Epithelial cell of proximal tubule (primary cell): Measurements from ENCODE around the gene AOPEP. TPM values are rescaled to one million over a fixed set of nuclear protein-coding genes. Genes with fewer than 3 reads are reported as not detected.
"Not testable (repeated sequence)": the region's sequence is repeated elsewhere in the genome, so short reads cannot be mapped to it uniquely, and the experiment has no call there.

ENCODE experiments used
- DNase-seq: peaks from one replicate; pipeline ENCODE4 v3.0.0-alpha.2; 2011; ENCODE audit warnings: low read depth
- H3K4me3 ChIP-seq: 2 replicates; pipeline ENCODE4 v1.5.1; 2011; ENCODE audit warnings: low read depth, mild to moderate bottlenecking, low read length
- total RNA-seq: library from RNA; depleted of rRNA; stranded (reverse); fragments of >200 nt; gene quantifications from 2 replicates; pipeline ENCODE4 v1.2.3, GENCODE V29; 2015
- TF ChIP-seq, protein P1 (sequence below): conservative IDR thresholded peaks from 2 replicates; pipeline ENCODE4 v1.5.1; 2012; ENCODE audit warnings: low read depth, mild to moderate bottlenecking, low read length

The AOPEP gene
- total RNA-seq, 1 donor from 2014 or later, result 27.0 TPM

DNA sequence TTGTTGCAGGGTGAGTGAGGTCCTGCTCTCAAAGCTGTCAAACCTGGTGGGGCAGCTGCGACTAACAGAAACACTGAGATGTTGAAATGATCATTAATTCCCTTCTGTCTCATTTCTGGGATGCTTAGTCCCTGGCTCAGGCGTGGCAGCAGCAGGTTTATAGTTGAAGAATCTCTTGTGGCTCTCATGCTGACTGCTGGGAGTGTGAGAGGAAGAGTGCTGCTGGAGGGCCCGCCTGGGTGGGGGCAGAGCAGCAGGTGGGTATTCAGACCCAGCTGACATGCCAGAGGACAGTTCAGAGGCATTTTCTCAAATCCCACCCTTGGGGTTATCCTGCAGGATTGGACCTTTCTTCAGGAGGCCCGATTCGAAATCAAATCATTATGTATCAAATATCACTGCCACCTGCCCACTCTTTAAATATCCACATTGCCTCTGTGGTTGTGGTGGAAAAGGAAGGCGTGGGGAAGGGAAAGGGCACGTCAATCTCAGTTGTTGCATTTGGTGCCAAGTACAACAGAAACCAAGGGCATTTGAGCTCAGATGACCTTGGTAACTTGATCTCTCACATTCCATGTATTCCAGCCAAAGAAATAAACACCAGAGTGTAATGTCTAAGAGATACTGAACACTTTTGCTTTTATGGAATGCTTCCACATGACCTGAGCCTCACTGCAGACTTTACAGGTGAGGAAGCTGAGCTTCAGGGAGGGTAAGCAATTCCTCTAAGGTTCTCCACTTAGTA, 224.3 kb downstream of the AOPEP start:
- no peak for DNase-seq
- H3K4me3 ChIP-seq, result no peak overlapping the region
- TF ChIP-seq, protein P1, sequence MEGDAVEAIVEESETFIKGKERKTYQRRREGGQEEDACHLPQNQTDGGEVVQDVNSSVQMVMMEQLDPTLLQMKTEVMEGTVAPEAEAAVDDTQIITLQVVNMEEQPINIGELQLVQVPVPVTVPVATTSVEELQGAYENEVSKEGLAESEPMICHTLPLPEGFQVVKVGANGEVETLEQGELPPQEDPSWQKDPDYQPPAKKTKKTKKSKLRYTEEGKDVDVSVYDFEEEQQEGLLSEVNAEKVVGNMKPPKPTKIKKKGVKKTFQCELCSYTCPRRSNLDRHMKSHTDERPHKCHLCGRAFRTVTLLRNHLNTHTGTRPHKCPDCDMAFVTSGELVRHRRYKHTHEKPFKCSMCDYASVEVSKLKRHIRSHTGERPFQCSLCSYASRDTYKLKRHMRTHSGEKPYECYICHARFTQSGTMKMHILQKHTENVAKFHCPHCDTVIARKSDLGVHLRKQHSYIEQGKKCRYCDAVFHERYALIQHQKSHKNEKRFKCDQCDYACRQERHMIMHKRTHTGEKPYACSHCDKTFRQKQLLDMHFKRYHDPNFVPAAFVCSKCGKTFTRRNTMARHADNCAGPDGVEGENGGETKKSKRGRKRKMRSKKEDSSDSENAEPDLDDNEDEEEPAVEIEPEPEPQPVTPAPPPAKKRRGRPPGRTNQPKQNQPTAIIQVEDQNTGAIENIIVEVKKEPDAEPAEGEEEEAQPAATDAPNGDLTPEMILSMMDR, result no peak

DNA sequence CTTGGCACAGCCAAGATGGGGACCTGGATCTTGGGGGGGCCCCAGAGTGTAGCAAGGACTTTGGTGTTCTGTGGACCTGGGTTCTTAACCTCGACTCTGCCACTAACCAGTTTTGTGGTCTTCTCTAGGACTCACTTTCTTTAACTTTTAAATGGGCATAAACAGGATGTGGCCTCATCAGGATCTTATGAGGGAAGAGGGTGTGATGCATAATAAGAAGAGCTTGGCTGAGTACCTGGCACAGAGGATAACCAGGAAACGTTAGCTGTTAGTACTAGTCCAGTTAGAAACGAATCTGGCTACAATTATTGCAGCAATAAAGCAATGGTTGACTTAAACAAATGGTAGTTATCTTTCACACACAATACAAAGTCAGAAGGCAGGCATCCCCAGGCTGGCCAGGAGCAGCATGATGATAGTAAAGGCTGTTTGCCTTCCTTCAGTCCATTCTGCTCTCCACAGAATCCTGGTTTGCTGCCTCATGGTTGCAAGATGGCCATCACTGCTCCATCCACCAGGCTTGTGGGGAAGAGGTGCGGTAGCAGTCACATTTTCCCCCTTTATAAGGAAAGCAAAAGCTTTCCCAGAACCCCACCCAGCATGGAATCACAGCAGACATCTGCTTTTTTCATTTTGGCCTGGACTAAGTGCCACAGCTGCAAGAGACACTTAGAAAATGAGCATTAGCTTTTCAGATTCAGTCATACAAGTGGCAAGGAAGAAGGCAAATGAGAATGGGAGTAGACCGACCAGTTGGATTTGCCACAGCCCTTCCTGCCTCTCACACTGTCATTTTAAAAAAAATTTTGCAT, 225.0 kb downstream of the AOPEP start:
- DNase-seq, result no peak
- TF ChIP-seq, protein P1, result no peak
- no peak overlapping the region for H3K4me3 ChIP-seq

DNA sequence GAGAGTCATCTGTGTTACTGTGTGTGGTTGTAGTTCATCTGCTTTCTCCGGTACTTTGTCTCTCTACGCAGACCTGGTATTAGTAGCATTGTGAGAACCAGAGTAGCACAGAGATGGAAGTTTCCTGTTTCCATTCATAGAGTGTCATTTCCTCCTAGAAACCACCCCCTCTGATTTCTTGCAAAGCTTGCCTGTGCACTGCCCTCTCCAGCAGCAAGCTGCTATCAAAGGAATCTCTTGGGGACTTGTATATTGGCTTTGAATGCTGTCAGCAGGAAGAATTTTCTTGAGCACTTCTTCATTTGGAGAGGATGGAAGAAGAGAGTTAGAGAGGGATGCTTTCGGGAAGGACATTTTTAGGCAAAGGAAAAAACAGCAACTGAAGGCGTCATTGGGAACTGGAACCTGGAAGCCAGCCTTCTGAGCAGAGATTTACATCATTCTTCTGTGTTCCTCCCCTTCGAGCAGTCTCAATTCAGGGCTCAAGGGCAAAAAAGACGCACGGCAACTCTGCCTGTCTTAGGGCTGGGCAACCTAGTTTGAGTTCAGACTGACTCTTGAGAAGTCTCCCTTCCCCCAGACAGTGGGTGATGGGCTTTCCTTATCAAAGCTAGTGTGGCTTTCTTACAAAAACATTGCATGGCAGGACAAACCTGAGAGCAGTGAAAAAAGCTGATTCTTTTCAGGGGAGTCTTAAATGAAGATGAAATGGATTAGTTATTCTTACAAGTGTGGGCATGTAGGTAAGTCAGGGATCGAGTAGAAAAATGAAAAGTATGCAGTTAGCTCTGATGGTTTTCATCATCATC, 226.3 kb downstream of the AOPEP start:
- TF ChIP-seq, protein P1, result no peak
- no peak overlapping the region for H3K4me3 ChIP-seq
- no peak for DNase-seq

DNA sequence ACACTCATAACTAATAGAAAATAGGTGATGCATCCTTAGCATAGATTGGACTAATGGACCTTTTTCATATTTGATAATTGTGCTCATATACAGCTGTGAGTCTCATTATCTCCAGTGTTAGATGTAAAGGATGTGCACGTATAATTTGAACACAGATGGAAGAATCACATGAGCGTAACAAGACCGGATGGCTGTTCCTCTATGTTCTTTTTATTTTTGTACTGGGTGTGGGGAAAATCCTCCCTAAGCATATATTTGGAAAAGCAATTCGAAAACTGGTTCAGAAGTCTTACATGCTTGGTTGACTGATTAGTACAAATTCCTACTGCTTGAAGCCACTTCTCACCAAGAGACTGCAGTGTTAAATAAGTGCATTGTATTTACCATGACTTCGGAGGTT, 230.2 kb downstream of the AOPEP start:
- TF ChIP-seq, protein P1, result no peak
- DNase-seq, result no peak

DNA sequence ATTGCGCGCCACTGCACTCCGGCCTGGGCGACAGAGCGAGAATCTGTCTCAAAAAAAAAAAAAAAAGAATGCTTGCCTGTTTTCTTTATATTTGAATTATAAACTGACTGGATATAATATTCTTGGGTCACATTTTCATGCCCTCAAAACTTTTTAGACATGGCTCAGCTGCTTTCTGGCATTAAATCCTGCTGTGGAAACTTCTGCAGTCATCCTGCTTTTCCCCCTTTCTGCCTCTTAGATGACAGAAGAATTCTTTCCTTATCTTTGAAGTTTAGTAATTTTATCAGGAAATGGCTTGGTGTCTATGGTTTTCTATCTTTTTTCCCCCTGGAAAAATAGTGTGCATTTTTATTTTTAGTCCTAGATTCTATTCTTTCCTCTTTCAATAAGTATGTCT, 234.5 kb downstream of the AOPEP start:
- H3K4me3 ChIP-seq, result no peak overlapping the region
- DNase-seq, result no peak
- TF ChIP-seq, protein P1, result no peak

More for the DNA sequence above, 230.2 kb downstream of the AOPEP start:
- H3K4me3 ChIP-seq, result no peak overlapping the region

DNA sequence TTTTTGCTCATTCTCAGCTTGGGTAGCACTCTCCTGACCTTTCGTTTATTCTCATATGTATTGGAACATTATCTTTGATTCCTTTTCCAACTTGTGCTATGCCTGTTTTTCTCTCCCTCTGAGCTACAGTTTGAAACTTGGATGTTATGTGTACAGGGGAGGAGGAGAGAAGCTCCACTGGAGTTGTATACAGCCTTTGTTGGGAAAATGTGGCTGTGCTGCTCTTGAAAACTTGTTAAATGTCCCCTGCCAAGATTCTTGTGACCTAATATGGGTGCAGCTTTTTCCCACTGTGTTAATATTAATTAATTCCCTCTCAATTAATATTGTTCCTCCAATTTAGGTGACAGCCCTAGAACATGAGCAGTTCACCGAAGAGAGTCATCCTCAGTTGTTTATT, 235.4 kb downstream of the AOPEP start:
- H3K4me3 ChIP-seq, result no peak overlapping the region
- DNase-seq, result no peak
- TF ChIP-seq, protein P1, result no peak

DNA sequence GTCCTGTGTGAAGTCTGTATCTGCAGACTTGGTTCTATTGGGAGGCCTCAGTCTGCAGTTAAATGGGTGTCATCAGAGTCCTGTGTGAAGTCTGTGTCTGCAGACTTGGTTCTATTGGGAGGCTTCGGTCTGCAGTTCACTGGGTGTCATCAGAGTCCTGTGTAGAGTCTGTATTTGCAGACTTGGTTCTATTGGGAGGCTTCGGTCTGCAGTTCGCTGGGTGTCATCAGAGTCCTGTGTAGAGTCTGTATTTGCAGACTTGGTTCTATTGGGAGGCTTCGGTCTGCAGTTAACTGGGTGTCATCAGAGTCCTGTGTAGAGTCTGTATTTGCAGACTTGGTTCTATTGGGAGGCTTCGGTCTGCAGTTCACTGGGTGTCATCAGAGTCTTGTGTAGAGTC, 239.1 kb downstream of the AOPEP start:
- not testable (repeated sequence) for DNase-seq, H3K4me3 ChIP-seq

DNA sequence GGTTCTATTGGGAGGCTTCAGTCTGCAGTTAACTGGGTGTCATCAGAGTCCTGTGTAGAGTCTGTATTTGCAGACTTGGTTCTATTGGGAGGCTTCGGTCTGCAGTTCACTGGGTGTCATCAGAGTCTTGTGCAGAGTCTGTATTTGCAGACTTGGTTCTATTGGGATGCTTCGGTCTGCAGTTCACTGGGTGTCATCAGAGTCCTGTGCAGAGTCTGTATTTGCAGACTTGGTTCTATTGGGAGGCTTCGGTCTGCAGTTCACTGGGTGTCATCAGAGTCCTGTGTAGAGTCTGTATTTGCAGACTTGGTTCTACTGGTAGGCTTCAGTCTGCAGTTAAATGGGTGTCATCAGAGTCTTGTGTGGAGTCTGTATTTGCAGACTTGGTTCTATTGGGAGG, 239.5 kb downstream of the AOPEP start:
- H3K4me3 ChIP-seq, DNase-seq: not testable (repeated sequence)
